ENCODE results near the gene GLRA2.
"Not testable (repeated sequence)": the region's sequence is repeated elsewhere in the genome, so short reads cannot be mapped to it uniquely, and the experiment has no call there.

Gene GLRA2

DNA sequence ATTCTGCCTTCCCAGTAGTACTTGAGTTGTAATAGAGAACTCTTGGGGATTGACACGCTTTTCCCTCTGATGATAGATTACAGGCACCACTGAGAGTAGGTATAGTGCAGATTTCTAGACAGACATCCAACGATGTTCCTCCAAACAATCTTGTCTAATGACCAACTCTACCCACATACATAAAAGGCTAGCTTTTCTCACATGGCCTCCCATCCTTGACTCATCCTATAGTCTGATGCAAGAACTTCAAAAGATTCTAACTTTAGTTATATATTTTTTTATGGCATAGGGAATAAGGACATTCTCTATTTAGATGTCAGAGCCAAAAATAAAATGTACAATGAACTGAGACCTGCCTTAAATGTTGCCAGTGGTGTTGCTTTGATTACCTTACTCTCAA is 60.9 kb downstream of the GLRA2 start:
- TF ChIP-seq, protein P1, sequence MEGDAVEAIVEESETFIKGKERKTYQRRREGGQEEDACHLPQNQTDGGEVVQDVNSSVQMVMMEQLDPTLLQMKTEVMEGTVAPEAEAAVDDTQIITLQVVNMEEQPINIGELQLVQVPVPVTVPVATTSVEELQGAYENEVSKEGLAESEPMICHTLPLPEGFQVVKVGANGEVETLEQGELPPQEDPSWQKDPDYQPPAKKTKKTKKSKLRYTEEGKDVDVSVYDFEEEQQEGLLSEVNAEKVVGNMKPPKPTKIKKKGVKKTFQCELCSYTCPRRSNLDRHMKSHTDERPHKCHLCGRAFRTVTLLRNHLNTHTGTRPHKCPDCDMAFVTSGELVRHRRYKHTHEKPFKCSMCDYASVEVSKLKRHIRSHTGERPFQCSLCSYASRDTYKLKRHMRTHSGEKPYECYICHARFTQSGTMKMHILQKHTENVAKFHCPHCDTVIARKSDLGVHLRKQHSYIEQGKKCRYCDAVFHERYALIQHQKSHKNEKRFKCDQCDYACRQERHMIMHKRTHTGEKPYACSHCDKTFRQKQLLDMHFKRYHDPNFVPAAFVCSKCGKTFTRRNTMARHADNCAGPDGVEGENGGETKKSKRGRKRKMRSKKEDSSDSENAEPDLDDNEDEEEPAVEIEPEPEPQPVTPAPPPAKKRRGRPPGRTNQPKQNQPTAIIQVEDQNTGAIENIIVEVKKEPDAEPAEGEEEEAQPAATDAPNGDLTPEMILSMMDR (IDR thresholded peaks at IDR 0.05; ENCODE audit: low read depth, low read length, missing control alignments) = no peak
- H3K4me3 ChIP-seq (ENCODE audit: low read depth, low read length) = no peak overlapping the region
- DNase-seq (ENCODE audit: low read depth) = no peak

DNA sequence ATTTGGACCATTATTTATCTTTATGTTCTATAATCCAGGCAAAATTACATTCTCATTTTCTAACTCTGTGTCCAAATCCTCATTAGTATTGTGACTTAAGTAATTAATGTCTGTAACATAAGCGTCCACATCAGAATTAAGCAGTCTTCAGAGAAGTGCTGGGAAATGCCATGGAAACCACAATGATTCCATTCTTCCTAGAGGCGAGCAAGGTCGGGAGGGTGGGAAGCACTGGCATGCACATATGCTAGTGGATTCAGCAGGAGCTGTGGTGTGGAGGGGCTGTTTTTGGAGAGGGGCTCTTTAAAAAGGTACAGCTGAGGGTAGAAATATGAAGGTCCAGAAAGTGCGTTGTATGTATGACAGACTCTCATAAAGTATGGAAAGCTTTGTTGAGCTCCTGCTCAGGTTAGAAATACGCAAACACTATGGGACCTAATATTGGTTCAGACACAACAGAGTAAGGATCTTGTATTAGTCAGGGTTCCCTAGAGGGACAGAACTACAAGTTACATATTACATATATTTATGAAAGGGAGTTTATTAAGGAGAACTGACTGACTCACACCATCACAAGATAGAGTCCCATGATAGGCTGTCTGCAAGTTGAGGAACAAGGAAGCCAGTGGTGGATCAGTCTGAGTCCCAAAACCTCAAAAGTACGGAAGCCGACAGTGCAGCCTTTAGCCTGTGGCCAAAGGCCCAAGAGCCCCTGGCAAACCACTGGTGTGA is 61.5 kb downstream of the GLRA2 start:
- TF ChIP-seq, protein P1 (IDR thresholded peaks at IDR 0.05; ENCODE audit: low read depth, low read length, missing control alignments) = no peak
- DNase-seq (ENCODE audit: low read depth) = no peak
- H3K4me3 ChIP-seq (ENCODE audit: low read depth, low read length) = no peak overlapping the region

DNA sequence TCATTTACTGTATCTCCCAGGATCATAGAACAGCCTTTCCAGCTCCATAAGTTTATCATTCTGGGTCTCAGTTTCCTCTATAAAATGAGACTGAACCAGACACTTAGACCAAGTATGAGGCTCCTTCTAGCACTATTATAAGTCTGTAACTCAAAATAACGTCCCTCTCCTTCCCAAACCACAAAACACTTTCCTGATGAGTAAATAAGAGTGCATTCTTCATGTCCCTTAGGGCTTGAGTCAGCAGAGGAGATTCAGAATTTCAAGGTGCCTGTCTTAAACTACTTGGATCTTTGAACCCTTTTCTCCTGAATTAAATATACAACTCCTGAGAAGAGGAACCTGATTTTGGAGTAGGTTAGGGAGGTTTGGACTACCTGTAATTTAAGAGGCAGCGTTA is 62.6 kb downstream of the GLRA2 start:
- no peak overlapping the region for H3K4me3 ChIP-seq (ENCODE audit: low read depth, low read length)
- DNase-seq (ENCODE audit: low read depth) = no peak
- TF ChIP-seq, protein P1 (IDR thresholded peaks at IDR 0.05; ENCODE audit: low read depth, low read length, missing control alignments) = no peak

DNA sequence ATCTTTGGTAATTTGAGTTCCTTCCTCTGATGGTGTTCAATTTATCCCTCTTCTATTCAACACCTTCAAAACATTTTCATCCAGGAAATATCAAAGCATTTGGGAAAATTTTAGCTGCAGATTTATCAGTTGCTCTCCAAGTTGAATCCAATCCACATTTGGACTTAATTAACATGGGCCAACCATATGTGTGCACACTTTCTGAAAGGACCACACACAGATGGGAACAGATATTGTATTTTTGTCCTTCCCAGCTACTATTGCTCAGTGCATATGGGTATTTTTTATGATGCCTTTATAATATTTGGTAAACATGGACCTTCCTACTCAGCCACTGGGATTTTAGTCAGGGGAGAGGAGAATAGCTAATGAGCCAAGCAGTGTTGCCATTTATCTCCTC is 65.2 kb downstream of the GLRA2 start:
- DNase-seq (ENCODE audit: low read depth) = no peak
- H3K4me3 ChIP-seq (ENCODE audit: low read depth, low read length) = no peak overlapping the region
- TF ChIP-seq, protein P1 (IDR thresholded peaks at IDR 0.05; ENCODE audit: low read depth, low read length, missing control alignments) = no peak

DNA sequence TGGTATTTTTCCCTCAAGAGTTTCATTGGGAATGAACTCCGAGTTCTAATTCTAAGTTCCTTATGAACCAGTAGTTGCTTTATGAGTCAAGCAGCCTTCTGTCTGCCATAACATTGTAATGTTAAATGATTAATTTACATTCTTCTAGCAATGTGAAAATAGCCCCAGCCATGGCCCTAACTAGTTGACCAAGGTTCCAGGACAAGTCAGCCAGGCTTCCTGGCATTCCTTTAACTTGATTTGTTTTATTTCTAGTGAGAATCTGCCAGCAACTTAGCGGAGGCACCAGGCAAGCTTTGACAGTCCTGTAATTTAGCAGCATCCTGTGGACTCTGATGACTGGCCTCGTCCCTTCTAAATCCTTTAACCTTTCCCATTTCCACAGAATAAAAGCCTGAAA is 69.0 kb downstream of the GLRA2 start:
- no peak for DNase-seq (ENCODE audit: low read depth)
- H3K4me3 ChIP-seq (ENCODE audit: low read depth, low read length) = no peak overlapping the region
- TF ChIP-seq, protein P1 (IDR thresholded peaks at IDR 0.05; ENCODE audit: low read depth, low read length, missing control alignments) = no peak

DNA sequence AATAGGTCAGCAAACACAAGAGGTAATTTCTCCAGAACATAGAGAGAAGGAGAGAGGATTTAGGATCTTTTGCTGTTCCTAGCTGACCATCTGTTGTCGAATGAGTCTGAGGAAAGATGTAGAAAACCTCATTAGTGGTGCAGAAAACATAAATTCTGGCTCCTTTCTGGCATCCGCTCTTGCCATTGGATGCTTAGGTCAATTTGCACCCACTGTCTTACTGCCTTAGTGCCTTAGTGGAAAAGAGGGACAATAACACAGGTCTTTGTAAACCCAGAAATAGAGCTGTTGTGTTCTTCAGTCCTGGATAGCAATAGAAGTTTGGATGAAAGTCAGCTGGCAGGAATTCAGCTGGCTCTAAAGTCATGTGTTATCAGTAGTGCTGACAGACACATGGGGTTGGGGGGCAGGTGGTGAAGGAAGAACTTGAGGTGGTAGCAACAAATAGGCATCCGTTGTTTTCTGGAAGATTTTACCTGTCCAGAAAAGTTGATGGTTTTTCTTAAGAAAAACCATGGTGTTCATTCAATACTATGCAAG is 78.2 kb downstream of the GLRA2 start:
- TF ChIP-seq, protein P1 (IDR thresholded peaks at IDR 0.05; ENCODE audit: low read depth, low read length, missing control alignments) = no peak
- DNase-seq (ENCODE audit: low read depth) = no peak
- no peak overlapping the region for H3K4me3 ChIP-seq (ENCODE audit: low read depth, low read length)

DNA sequence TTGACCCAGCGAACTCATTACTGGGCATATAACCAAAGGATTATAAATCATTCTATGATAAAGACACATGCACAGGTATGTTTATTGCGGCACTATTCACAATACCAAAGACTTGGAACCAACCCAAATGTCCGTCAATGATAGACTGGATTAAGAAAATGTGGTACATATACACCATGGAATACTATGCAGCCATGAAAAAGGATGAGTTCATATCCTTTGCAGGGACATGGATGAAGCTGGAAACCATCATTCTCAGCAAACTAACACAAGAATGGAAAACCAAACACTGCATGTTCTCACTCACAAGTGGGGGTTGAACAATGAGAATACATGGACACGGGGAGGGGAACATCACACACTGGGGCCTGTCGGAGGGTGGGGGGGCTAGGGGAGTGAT is 83.1 kb downstream of the GLRA2 start:
- not testable (repeated sequence) for H3K4me3 ChIP-seq (ENCODE audit: low read depth, low read length); DNase-seq (ENCODE audit: low read depth)
